SK-N-SH (cell line): ENCODE results near the gene CLEC16A. TPM values are rescaled to one million over a fixed set of nuclear protein-coding genes. Genes with fewer than 3 reads are reported as not detected.

Source experiments
- CTCF ChIA-PET: fragments of 300-600, 350-600 bp; formaldehyde crosslinking; extraction: SDS; loops from one replicate; lab custom pipeline; 2021; lab: Yijun Ruan, JAX
- POLR2A ChIA-PET: fragments of 350-600 bp; sonication (Branson Sonifier 250); formaldehyde crosslinking; extraction: SDS; loops from one replicate; lab custom pipeline; 2020; ENCODE audit warnings: antibody characterized with exemption, inconsistent platforms; lab: Yijun Ruan, JAX
- DNase-seq: peaks from one replicate; pipeline ENCODE4 v3.0.0; 2012
- H2AFZ ChIP-seq: fragments of 200-600 bp; sonication (generic); 2 replicates; pipeline ENCODE4 v1.8.1; 2016; ENCODE audit warnings: antibody characterized with exemption, mild to moderate bottlenecking, low read depth
- H3F3A ChIP-seq: fragments of 200-600 bp; sonication (generic); replicated peaks from 2 replicates; pipeline ENCODE3; 2016; ENCODE audit warnings: antibody characterized with exemption, mild to moderate bottlenecking; ENCODE audit not compliant: insufficient read depth
- H3K27ac ChIP-seq, 2 experiments: fragments of 200-500 bp in 1 of 2; fragments of 200-600 bp in 1 of 2; sonication (Bioruptor generic) in 1 of 2; sonication (generic), shearing (Covaris generic) in 1 of 2; 2 replicates each; pipeline versions ENCODE4 v1.5.1 to v1.6.1; 2014 to 2016; ENCODE audit warnings: low read depth in 2 of 2, inconsistent platforms in 1 of 2, low read length in 1 of 2, mild to moderate bottlenecking in 1 of 2, mixed read lengths in 1 of 2
- H3K27me3 ChIP-seq: fragments of 200-600 bp; sonication (generic), shearing (Covaris generic); 2 replicates; pipeline ENCODE4 v1.6.1; 2016; ENCODE audit warnings: mixed run types; ENCODE audit not compliant: insufficient read depth
- H3K36me3 ChIP-seq, 2 experiments: fragments of 200-500 bp in 1 of 2; fragments of 200-600 bp in 1 of 2; sonication (Bioruptor generic) in 1 of 2; sonication (generic) in 1 of 2; replicated peaks in 1 of 2; 2 replicates each; pipeline versions ENCODE3 to v1.5.1; 2014 to 2016; ENCODE audit warnings: low read length in 1 of 2, mild to moderate bottlenecking in 1 of 2; ENCODE audit not compliant: insufficient read depth in 2 of 2, control insufficient read depth in 1 of 2
- H3K4me1 ChIP-seq, 2 experiments: fragments of 200-500 bp in 1 of 2; fragments of 200-600 bp in 1 of 2; sonication (Bioruptor generic) in 1 of 2; sonication (generic), shearing (Covaris generic) in 1 of 2; 2 replicates each; pipeline versions ENCODE4 v1.5.1 to v1.6.1; 2014 to 2016; ENCODE audit warnings: low read depth in 1 of 2, low read length in 1 of 2, mixed run types in 1 of 2; ENCODE audit not compliant: insufficient read depth in 2 of 2, control insufficient read depth in 1 of 2
- H3K4me2 ChIP-seq: fragments of 200-600 bp; sonication (generic), shearing (Covaris generic); 2 replicates; pipeline ENCODE4 v1.6.1; 2017; ENCODE audit warnings: mixed run types
- H3K4me3 ChIP-seq, 2 experiments: fragments of 200-500 bp in 1 of 2; fragments of 200-600 bp in 1 of 2; sonication (Bioruptor generic) in 1 of 2; sonication (generic), shearing (Covaris generic) in 1 of 2; 2 replicates each; pipeline versions ENCODE4 v1.5.1 to v1.8.1; 2014 to 2016; ENCODE audit warnings: low read depth in 2 of 2, inconsistent platforms in 1 of 2, low read length in 1 of 2, mild to moderate bottlenecking in 1 of 2, mixed read lengths in 1 of 2, moderate library complexity in 1 of 2
- H3K79me2 ChIP-seq: fragments of 200-600 bp; sonication (generic); 2 replicates; pipeline ENCODE4 v1.8.1; 2017; ENCODE audit warnings: mild to moderate bottlenecking; ENCODE audit not compliant: insufficient read depth
- H3K9ac ChIP-seq: fragments of 200-600 bp; sonication (generic); 2 replicates; pipeline ENCODE4 v1.6.1; 2017; ENCODE audit warnings: mixed run types
- H3K9me2 ChIP-seq: fragments of 200-600 bp; sonication (generic); 2 replicates; pipeline ENCODE4 v1.6.1; 2017; ENCODE audit warnings: mixed run types
- H3K9me3 ChIP-seq: fragments of 200-600 bp; sonication (generic); 2 replicates; pipeline ENCODE4 v1.6.1; 2017; ENCODE audit warnings: mixed run types, mild to moderate bottlenecking, moderate library complexity
- H4K20me1 ChIP-seq: fragments of 200-600 bp; sonication (generic); 2 replicates; pipeline ENCODE4 v1.6.1; 2017; ENCODE audit warnings: mild to moderate bottlenecking, mixed run types; ENCODE audit not compliant: insufficient read depth
- CHD2 ChIP-seq: fragments of 150-350 bp; IDR thresholded peaks from 2 replicates; pipeline ENCODE4 v1.6.1; 2018; ENCODE audit warnings: low read length; ENCODE audit not compliant: partially characterized antibody
- EP300 ChIP-seq, 2 experiments: IDR thresholded peaks; 2 replicates each; pipeline versions ENCODE4 v1.4.0 to v1.6.1; 2012; ENCODE audit warnings: borderline replicate concordance in 1 of 2, low read depth in 1 of 2, low read length in 1 of 2
- EZH2phosphoT487 ChIP-seq: fragments of 200-600 bp; sonication (generic); IDR thresholded peaks from 2 replicates; pipeline ENCODE4 v1.6.1; 2017; ENCODE audit warnings: low read depth, mixed run types, mild to moderate bottlenecking, antibody characterized with exemption, moderate library complexity, borderline replicate concordance
- GABPA ChIP-seq: IDR thresholded peaks from 2 replicates; pipeline ENCODE4 v1.4.0; 2012; ENCODE audit warnings: low read depth, mild to moderate bottlenecking
- GATA2 ChIP-seq: sonication (generic); formaldehyde crosslinking; IDR thresholded peaks from 2 replicates; pipeline ENCODE4 v1.5.0; 2020; ENCODE audit warnings: mild to moderate bottlenecking, missing genetic modification reagents
- NRF1 ChIP-seq: IDR thresholded peaks from 2 replicates; pipeline ENCODE4 v1.6.1; 2012; ENCODE audit warnings: low read depth, mild to moderate bottlenecking, low read length
- RAD21 ChIP-seq: IDR thresholded peaks from 2 replicates; pipeline ENCODE4 v1.6.1; 2012; ENCODE audit warnings: mild to moderate bottlenecking, low read length
- RFX5 ChIP-seq: IDR thresholded peaks from 2 replicates; pipeline ENCODE4 v1.6.1; 2012; ENCODE audit warnings: mild to moderate bottlenecking, improper control_type of control experiment, low read length
- WGBS: methylation state at CpG from one replicate; pipeline ENCODE4 v1.1.6; 2017; ENCODE audit warnings: low lambda C conversion rate; 5-methylcytosine and 5-hydroxymethylcytosine counted together
- polyA plus RNA-seq, 3 experiments: library from polyadenylated mRNA; depleted of rRNA; stranded (reverse); fragments of >200 nt; gene quantifications; 2 replicates each; pipeline ENCODE4 v1.2.3, GENCODE V29; 2012
- TF ChIP-seq, protein P1 (sequence below): IDR thresholded peaks from 2 replicates; pipeline ENCODE4 v1.6.1; 2012; ENCODE audit warnings: mild to moderate bottlenecking, low read depth, low read length, moderate library complexity

Gene CLEC16A
- polyA plus RNA-seq, 1 of the 3 experiments (the other 2 are of a cell fraction) = 13.7 TPM

DNA sequence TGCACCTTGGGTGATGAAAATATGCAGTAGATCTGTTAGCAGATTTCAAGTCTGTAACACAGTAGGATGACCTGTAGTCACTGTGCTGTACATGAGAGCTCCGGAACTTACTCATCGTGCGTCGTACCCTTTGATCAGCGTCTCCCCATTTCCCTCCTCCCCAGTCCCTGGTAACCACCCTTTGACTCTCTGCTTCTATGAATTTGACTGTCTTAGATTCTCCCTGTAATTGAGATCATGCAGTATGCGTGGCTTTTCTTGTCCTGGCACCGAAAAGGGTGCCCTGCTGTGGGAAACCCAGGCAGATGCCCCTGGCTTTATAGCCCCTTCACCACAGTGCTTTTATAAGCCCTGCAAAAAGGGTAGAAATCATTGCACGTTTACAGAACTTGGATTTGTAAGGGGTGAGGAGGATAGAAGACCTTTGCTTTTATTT, 20.5 kb downstream of the CLEC16A start:
- H3K4me2 ChIP-seq = no peak overlapping the region
- H4K20me1 ChIP-seq = no peaks in the 10 kb centered on the region
- TF ChIP-seq, protein P1, sequence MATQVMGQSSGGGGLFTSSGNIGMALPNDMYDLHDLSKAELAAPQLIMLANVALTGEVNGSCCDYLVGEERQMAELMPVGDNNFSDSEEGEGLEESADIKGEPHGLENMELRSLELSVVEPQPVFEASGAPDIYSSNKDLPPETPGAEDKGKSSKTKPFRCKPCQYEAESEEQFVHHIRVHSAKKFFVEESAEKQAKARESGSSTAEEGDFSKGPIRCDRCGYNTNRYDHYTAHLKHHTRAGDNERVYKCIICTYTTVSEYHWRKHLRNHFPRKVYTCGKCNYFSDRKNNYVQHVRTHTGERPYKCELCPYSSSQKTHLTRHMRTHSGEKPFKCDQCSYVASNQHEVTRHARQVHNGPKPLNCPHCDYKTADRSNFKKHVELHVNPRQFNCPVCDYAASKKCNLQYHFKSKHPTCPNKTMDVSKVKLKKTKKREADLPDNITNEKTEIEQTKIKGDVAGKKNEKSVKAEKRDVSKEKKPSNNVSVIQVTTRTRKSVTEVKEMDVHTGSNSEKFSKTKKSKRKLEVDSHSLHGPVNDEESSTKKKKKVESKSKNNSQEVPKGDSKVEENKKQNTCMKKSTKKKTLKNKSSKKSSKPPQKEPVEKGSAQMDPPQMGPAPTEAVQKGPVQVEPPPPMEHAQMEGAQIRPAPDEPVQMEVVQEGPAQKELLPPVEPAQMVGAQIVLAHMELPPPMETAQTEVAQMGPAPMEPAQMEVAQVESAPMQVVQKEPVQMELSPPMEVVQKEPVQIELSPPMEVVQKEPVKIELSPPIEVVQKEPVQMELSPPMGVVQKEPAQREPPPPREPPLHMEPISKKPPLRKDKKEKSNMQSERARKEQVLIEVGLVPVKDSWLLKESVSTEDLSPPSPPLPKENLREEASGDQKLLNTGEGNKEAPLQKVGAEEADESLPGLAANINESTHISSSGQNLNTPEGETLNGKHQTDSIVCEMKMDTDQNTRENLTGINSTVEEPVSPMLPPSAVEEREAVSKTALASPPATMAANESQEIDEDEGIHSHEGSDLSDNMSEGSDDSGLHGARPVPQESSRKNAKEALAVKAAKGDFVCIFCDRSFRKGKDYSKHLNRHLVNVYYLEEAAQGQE = no peak
- no peak for TF ChIP-seq GATA2
- CTCF ChIA-PET = interaction anchor here (0.6 to 12.7 kb wide), 39 partner anchors 9 to 749 kb away, joined by 3 to 318 read pairs (median 5); partner anchors contain the start of genes CLEC16A, DEXI, PRM3 and SOCS1
- H3K27me3 ChIP-seq = no peaks in the 10 kb centered on the region
- no peaks in the 10 kb centered on the region for H3K9me3 ChIP-seq
- H3K4me1 ChIP-seq = peaks cover 13 to 19% of the 10 kb centered on the region in 2 experiments
- H3K36me3 ChIP-seq = peaks cover 5 to 19% of the 10 kb centered on the region in 2 experiments
- H3K4me3 ChIP-seq = no peak overlapping the region
- H3K79me2 ChIP-seq = 0 out of 2 replicates have a peak, but pooled peaks cover 7% of the 10 kb centered on the region
- DNase-seq = no peak
- no peak overlapping the region for H2AFZ ChIP-seq
- H3K27ac ChIP-seq = no peak overlapping the region
- 89% methylated on average over 8 of the region's 8 CpGs for WGBS
- H3F3A ChIP-seq = peaks cover 22% of the 10 kb centered on the region
- H3K9ac ChIP-seq = no peak overlapping the region
- POLR2A ChIA-PET = no interaction called here
- no peaks in the 10 kb centered on the region for H3K9me2 ChIP-seq

DNA sequence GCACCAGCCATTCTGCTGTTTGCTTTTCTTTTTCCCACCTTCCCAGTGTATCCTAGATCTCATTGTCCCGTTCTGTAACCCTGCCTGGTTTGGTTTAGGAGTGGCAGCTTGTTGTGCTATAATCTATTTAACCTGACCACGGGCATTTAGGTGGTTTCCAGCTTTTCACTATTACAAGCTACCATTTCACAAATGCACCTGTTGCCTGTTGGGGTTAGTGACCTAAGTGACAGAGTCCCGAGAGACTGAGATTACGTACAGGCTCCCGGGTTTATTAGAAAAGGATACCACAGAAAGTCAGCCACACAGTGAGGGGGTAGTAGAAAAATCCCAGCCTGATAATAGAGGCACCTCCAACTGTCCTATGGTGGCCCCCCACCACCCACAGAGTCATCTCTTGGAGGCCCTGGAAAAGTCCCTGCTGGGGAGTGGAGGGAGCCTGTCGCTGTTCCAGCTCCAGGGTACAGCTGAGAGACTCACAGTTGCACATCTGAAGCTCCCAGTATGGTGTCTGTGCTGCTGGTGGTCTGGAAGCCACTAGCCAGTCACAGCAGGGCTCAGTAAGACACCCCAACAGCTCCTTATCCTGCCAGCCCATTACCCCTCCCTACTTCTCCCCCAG, 21.2 kb downstream of the CLEC16A start:
- Histone ChIP-seq H3K9me3 (no peaks in the 10 kb centered on the region), H3K9ac (no peak overlapping the region), H3K4me3 (no peak overlapping the region), H3K4me1 (peaks cover 13 to 14% of the 10 kb centered on the region in 2 experiments), H3K9me2 (no peaks in the 10 kb centered on the region), H3K27ac (no peak overlapping the region), H3K27me3 (no peaks in the 10 kb centered on the region), H3K36me3 (peaks cover 5 to 21% of the 10 kb centered on the region in 2 experiments), H2AFZ (no peak overlapping the region), H3K4me2 (no peak overlapping the region), H4K20me1 (no peaks in the 10 kb centered on the region)
- no peak for DNase-seq
- ChIA-PET POLR2A (no interaction called here), CTCF (interaction anchor here (1.0 to 12.7 kb wide), 8 partner anchors 9 to 748 kb away, joined by 3 to 318 read pairs (median 12); partner anchors contain the start of genes CLEC16A and SOCS1)
- TF ChIP-seq NRF1 = no peak
- no peak for TF ChIP-seq GABPA
- no peak for TF ChIP-seq CHD2
- TF ChIP-seq EZH2phosphoT487 = no peak
- no peak for TF ChIP-seq RFX5
- TF ChIP-seq GATA2 = no peak
- no peak for TF ChIP-seq RAD21
- TF ChIP-seq EP300 (IDR thresholded peaks at IDR 0.05; ENCODE audit: borderline replicate concordance in 1 of 2, low read depth in 1 of 2, low read length in 1 of 2) = no peak
- TF ChIP-seq, all 33 proteins: peak for 0
- 89% methylated on average over 5 of the region's 6 CpGs for WGBS
- Histone ChIP-seq H3F3A (peaks cover 21% of the 10 kb centered on the region), H3K79me2 (0 out of 2 replicates have a peak, but pooled peaks cover under 1% of the 10 kb centered on the region)
